Measurements from ENCODE around the gene SPECC1.
"Not testable (repeated sequence)": the region's sequence is repeated elsewhere in the genome, so short reads cannot be mapped to it uniquely, and the experiment has no call there.

SPECC1 gene

DNA sequence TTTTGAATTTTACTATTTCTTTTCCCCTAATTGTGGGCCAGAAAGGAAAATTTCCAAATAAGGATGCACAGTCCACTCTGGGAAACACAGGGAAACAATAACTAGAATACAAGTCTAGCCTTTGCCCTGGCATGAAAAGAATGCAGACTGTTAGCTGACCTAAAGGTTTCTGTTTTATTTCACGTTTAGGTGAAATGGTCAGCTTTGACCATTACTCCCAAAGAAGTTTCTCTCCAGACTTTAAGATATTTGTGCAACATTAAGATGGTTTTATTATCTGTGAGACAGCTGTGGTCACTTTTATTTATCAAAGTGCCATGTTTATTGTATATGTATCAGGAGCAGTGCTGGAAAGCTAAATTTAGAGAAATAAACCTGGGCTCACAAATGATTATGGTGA is 163.9 kb downstream of the SPECC1 start:
- no peak for DNase-seq (ENCODE audit: low spot score)

DNA sequence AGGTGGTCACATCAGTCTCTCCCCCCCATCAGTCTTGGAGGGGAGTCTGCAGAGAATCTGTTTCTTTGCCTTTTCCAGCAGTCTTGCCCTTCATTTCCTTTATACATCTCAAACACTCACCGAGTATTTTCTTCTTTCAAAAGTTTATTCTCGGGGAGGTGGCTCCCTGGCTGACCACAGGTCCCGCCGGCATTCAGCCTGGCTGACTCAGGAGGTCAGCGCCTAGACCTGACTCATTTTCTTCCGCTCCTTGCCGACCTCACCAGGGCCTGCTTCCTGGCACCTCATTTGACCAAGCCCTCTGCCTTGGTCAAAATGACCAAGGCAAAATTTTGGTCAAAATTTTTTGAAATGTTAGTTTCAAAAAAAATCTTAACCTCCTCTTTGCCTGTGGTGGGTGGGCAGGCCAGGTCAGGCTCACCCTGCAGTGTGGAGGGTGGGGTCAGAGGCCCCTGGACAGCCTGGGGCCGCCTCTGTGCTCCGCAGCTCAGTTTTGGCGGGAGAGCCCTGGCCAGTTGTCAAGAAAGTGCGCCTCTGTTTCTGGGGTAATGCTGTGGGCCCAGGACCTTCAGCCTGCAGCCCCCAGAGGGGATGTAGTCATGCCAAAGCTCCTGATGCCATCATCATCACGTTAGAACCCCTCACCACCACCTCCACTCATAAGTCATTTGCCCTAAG is 165.6 kb downstream of the SPECC1 start:
- DNase-seq (ENCODE audit: low spot score): no peak

GRCh38 chr17:20179041-20179440 is 169.9 kb downstream of the SPECC1 start:
- DNase-seq (ENCODE audit: low spot score): no peak

DNA sequence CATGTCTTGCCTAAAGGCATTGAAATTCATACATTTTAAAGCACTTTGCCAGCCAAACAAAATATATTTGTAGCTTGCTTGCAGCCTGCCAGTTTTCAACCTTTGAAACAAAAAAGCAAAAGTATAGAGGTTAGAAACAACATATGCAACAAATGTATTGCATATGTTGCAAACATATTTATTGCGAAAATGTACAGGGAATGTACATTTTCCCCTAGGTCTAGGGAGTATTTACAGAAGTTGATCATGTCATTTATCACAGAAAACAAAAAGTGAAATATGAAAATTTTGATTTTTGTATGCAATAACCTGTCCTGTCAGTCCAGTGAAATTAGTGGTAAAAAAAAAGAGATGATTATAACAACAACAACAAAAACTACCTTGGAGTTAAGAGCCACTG is 171.5 kb downstream of the SPECC1 start:
- no peak for DNase-seq (ENCODE audit: low spot score)

DNA sequence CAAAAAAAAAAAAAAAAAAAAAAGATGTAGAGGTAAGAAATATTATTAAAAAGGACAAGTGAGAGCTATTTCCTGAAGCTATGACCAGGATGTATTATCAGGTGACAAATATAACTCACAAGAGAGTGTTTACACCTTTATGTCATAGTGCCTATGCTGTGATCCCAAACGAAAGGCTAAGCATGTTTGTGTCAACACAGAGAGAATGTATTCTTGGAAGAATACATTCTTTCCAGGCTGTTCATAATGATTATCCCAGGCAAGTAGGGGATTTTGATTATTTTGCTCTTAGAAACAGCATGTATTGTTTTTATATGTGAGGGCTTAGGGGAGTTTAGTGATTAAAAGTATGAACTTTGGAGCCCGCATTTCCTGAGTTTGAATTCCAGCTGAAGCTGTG is 175.0 kb downstream of the SPECC1 start:
- no peak for DNase-seq (ENCODE audit: low spot score)

- no peak for DNase-seq (ENCODE audit: low spot score)
These were observed 175.9 kb downstream of the SPECC1 start for GRCh38 chr17:20184977-20185619.

DNA sequence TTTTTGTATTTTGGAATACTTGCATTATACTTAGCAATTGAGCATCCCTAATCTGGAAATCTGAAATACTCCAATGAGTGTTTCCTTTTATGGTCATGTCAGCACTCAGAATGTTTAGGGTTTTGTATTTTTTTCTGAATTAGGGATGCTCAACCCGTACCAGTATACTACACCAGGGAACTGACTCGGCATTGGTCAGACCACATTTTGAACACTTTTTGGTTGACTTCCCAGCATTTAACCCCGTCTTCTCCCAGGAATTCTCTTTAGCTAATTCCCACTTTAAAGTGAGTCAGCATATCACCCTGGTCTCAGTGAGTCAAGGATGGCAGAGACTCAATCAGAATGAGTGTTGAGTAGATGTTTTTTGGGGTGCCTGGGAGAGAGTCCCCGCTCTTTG is 177.9 kb downstream of the SPECC1 start:
- no peak for DNase-seq (ENCODE audit: low spot score)

GRCh38 chr17:20189302-20189701 is 180.1 kb downstream of the SPECC1 start:
- DNase-seq (ENCODE audit: low spot score): no peak

GRCh38 chr17:20189979-20190378 is 180.8 kb downstream of the SPECC1 start:
- DNase-seq (ENCODE audit: low spot score): no peak

DNA sequence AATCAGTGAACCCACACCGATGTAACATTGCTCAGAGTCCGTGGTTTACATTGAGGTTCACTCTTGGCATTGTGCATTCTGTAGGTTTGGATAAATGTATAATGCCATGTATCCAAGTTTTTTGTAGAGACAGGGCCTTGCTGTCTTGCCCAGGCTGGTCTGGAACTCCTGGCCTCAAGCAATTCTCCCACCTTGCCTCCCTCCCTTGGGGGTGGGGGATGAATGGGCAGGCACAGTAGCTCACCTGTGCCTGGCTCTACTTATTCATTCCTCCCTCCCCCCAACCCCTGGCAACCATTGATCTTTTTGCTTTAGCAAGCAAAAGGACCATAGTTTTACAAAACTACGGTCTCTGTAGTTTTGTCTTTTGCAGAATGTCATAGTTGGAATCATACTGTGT is 181.4 kb downstream of the SPECC1 start:
- DNase-seq (ENCODE audit: low spot score): no peak

GRCh38 chr17:20191056-20191455 is 181.9 kb downstream of the SPECC1 start:
- DNase-seq (ENCODE audit: low spot score): no peak

DNA sequence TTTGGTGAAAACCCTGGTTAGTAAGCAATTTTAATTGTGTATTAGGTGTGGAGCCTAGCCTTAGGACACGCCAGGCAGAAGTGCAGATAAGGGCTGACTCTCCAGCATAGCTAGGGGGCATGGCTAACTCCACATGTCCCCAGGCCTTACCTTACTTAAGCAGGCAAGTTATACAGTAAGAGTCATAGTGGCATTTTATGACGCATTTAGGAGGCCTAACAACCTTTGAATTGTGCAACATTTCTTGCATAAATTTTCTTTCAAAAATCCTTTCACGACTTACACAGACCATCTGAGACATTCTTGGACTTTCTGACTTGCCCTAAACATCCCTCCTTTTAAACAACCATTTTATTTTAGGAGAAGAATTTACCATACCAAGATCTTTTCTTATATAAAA is 187.1 kb downstream of the SPECC1 start:
- not testable (repeated sequence) for DNase-seq (ENCODE audit: low spot score)

DNA sequence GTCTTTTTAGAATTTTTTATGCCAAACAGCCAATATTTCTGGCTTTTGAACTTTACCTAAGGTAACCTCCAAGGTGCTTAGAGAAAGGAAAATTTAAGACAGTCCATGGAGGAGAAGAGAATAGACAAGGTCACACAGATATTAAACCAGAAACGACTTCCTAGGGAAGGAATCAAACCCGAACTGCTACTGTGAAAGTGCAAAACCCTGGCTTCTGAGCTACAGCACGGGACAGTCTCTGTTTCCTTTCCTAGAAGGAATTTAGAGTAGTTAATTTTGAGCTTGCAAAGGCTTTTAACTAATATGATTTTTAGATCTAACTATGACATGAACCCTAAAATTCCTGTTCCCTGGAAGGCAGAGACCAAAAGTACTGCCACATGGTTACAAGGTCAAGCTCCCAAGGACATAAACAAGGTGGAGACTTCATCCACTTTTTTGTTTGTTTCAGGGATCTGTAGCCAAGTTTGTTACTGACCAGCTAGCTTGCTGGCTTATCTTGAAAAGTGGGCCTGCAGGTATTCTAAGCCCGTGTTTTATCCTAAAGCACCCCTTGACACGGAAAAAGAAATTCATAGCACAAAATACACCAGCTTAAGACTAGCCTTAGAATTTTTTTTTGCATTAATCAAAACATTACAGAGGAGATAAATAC is 188.2 kb downstream of the SPECC1 start:
- DNase-seq (ENCODE audit: low spot score): no peak

DNA sequence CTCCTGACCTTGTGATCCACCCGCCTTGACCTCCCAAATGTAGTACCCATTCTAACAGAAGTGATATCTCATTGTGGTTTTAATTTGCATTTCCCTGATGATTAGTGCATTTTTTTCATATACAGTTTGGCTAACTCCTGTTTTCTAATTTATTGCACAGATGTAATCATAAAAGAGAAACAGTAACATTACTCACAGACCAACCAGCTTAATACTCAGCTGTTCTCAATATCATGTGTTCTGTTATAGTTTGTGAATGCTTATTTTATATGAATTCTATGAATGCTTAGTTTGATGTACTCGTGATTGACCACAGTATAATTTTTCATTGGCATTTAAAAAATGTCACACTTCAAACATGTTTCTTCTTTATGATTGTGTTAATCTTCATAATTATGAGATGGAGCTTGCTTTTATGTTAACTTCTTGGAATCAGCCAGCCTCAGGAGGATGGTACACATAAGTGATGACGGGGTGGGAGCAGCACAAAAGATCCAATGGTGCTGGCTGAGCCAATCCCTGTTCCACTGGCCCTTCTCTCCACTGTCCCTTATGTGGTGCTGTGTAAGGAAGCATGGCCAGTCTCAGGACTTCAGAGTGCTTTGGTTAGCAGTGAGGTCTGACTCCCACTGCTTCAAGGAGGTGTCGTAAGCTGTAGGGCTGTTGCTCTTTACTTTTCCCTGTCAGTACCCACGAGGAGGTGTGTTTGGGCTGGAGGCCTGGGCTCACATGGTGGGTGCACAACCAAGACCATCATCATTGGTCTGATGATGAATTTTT is 191.0 kb downstream of the SPECC1 start:
- DNase-seq (ENCODE audit: low spot score): no peak

GRCh38 chr17:20200865-20201458 is 191.8 kb downstream of the SPECC1 start:
- DNase-seq (ENCODE audit: low spot score): no peak

GRCh38 chr17:20202141-20202621 is 193.0 kb downstream of the SPECC1 start:
- no peak for DNase-seq (ENCODE audit: low spot score)

DNA sequence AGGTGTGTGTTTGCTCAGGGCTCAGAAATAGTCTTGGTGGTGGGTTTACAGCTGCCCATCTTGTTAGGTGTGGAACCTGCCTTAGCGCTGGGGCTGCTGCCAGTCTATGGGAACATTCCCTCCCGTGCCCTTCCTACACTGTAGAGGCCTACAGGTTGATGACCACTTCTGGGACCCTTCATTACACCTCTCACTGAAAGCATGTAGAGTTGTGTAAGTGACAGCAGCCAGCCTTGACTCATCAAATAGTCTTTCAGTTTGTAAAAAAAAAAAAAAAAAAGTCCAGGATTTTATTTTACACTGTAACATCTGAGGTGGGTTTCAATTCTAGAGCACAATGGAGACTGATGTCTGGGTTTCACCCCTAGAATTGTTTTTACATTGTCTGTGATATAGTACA is 193.9 kb downstream of the SPECC1 start:
- no peak for DNase-seq (ENCODE audit: low spot score)

- no peak for DNase-seq (ENCODE audit: low spot score)
These were observed 194.7 kb downstream of the SPECC1 start for GRCh38 chr17:20203761-20204263.

GRCh38 chr17:20205609-20206008 is 196.4 kb downstream of the SPECC1 start:
- DNase-seq (ENCODE audit: low spot score): no peak

DNA sequence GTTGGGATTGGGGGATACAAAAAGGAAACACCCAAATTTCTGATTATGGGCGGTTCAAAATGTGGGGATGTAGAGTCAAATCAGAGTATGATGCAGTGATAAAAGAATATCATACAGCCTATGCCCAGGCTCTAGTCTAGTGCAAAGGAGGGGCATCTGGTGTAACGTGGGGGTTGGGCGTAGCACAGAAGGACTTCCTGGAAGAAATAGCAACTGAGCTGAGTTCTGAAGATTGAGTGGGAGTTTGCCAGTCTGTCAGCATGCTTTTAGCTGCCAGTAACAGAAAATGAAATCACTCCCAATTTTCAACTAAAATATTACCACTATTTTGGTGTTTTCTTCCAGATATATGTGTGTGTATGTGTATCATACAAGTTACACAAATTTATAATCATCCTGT is 196.9 kb downstream of the SPECC1 start:
- no peak for DNase-seq (ENCODE audit: low spot score)

DNA sequence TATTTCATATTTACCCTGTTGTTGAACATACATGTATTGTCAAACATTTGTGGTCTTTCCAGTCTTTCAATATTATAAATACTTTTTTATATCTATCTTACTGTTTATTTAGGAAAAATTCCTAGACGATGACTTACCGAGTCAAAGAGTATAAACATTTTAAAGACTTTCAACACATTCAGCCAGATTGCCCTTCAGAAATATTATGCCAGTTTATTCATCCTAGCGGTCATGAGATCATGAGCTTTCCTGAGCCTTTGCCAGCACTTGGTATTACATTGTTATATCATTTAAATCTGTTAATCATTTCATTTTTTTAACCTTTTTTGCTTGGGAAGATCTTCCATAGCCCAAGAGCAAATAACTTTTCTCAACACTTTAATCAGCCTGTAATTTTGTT is 197.4 kb downstream of the SPECC1 start:
- DNase-seq (ENCODE audit: low spot score): no peak

Data from ecto neural progenitor cell (in vitro differentiated cells).